Measurements from ENCODE around the gene ZFHX3. TPM values are rescaled to one million over a fixed set of nuclear protein-coding genes. Genes with fewer than 3 reads are reported as not detected.
A peak's percentile ranks its signal among the peaks of the same experiment; 100 is the strongest.

Gene ZFHX3
- total and polyA plus RNA-seq, 9 of the 15 experiments (the other 6 are each of a cell fraction or from before 2014, with no cell fraction given), result 0.01 to 0.23 (median 0.06) TPM; not detected in 4

DNA sequence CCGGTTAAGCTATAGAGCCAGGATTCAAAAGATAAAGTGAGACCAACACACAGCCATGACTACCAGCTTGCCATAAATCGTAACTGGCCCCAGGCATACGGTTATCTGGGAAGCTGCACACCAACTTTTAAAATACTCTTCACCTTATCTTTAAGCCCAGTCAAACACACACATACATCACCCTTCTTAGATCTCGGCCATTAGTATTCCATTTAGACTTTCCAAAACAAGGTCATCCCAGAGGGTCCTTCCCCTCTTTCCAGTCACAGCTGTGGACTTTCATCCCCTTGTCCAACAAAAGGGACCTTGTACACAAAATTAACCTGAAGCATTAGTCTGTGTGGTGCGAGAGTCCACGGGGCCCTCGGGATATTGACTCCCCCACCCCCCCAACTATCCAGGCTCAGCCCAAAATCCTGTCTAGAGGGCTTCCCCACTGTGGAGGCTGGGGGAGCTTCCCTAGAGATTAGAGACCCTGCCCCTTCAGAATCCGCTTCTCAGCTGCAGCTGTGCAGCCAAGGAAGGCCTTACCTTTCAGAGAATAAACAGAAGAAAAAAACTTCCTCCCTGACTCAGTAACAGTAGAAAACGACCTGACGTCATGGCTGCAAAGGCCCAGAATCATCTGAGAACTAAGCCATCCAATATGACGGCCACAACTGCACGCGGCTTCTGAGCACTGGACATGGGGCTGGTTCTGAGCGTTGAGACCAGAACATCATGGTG is 9.9 kb downstream of the ZFHX3 start (continued):
- TF ChIP-seq, protein P1, sequence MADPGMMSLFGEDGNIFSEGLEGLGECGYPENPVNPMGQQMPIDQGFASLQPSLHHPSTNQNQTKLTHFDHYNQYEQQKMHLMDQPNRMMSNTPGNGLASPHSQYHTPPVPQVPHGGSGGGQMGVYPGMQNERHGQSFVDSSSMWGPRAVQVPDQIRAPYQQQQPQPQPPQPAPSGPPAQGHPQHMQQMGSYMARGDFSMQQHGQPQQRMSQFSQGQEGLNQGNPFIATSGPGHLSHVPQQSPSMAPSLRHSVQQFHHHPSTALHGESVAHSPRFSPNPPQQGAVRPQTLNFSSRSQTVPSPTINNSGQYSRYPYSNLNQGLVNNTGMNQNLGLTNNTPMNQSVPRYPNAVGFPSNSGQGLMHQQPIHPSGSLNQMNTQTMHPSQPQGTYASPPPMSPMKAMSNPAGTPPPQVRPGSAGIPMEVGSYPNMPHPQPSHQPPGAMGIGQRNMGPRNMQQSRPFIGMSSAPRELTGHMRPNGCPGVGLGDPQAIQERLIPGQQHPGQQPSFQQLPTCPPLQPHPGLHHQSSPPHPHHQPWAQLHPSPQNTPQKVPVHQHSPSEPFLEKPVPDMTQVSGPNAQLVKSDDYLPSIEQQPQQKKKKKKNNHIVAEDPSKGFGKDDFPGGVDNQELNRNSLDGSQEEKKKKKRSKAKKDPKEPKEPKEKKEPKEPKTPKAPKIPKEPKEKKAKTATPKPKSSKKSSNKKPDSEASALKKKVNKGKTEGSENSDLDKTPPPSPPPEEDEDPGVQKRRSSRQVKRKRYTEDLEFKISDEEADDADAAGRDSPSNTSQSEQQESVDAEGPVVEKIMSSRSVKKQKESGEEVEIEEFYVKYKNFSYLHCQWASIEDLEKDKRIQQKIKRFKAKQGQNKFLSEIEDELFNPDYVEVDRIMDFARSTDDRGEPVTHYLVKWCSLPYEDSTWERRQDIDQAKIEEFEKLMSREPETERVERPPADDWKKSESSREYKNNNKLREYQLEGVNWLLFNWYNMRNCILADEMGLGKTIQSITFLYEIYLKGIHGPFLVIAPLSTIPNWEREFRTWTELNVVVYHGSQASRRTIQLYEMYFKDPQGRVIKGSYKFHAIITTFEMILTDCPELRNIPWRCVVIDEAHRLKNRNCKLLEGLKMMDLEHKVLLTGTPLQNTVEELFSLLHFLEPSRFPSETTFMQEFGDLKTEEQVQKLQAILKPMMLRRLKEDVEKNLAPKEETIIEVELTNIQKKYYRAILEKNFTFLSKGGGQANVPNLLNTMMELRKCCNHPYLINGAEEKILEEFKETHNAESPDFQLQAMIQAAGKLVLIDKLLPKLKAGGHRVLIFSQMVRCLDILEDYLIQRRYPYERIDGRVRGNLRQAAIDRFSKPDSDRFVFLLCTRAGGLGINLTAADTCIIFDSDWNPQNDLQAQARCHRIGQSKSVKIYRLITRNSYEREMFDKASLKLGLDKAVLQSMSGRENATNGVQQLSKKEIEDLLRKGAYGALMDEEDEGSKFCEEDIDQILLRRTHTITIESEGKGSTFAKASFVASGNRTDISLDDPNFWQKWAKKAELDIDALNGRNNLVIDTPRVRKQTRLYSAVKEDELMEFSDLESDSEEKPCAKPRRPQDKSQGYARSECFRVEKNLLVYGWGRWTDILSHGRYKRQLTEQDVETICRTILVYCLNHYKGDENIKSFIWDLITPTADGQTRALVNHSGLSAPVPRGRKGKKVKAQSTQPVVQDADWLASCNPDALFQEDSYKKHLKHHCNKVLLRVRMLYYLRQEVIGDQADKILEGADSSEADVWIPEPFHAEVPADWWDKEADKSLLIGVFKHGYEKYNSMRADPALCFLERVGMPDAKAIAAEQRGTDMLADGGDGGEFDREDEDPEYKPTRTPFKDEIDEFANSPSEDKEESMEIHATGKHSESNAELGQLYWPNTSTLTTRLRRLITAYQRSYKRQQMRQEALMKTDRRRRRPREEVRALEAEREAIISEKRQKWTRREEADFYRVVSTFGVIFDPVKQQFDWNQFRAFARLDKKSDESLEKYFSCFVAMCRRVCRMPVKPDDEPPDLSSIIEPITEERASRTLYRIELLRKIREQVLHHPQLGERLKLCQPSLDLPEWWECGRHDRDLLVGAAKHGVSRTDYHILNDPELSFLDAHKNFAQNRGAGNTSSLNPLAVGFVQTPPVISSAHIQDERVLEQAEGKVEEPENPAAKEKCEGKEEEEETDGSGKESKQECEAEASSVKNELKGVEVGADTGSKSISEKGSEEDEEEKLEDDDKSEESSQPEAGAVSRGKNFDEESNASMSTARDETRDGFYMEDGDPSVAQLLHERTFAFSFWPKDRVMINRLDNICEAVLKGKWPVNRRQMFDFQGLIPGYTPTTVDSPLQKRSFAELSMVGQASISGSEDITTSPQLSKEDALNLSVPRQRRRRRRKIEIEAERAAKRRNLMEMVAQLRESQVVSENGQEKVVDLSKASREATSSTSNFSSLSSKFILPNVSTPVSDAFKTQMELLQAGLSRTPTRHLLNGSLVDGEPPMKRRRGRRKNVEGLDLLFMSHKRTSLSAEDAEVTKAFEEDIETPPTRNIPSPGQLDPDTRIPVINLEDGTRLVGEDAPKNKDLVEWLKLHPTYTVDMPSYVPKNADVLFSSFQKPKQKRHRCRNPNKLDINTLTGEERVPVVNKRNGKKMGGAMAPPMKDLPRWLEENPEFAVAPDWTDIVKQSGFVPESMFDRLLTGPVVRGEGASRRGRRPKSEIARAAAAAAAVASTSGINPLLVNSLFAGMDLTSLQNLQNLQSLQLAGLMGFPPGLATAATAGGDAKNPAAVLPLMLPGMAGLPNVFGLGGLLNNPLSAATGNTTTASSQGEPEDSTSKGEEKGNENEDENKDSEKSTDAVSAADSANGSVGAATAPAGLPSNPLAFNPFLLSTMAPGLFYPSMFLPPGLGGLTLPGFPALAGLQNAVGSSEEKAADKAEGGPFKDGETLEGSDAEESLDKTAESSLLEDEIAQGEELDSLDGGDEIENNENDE (IDR thresholded peaks at IDR 0.05; ENCODE audit: low read depth, low read length), result no peak
- peak; percentile 83 for TF ChIP-seq MEIS2 (IDR thresholded peaks at IDR 0.05; ENCODE audit: partially characterized antibody)
- TF ChIP-seq ARID1B (IDR thresholded peaks at IDR 0.05), result peak; percentile 95
- peak; percentile 41 for TF ChIP-seq CCNT2 (IDR thresholded peaks at IDR 0.05; ENCODE audit: borderline replicate concordance, extremely low read depth, insufficient read length, low read depth, low read length)
- TF ChIP-seq RCOR1 (IDR thresholded peaks at IDR 0.05; ENCODE audit: borderline replicate concordance in 1 of 2, low read depth in 2 of 2, low read length in 2 of 2), result peak in 1 of 2 experiments; percentile 47; a peak in 3 of 4 replicates
- TF ChIP-seq DPF2 (IDR thresholded peaks at IDR 0.05), result peak; percentile 89
- TF ChIP-seq, protein P2, sequence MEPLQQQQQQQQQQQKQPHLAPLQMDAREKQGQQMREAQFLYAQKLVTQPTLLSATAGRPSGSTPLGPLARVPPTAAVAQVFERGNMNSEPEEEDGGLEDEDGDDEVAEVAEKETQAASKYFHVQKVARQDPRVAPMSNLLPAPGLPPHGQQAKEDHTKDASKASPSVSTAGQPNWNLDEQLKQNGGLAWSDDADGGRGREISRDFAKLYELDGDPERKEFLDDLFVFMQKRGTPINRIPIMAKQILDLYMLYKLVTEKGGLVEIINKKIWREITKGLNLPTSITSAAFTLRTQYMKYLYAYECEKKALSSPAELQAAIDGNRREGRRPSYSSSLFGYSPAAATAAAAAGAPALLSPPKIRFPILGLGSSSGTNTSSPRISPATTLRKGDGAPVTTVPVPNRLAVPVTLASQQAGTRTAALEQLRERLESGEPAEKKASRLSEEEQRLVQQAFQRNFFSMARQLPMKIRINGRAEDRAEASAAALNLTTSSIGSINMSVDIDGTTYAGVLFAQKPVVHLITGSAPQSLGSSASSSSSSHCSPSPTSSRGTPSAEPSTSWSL (CRISPR knock-in tag; IDR thresholded peaks at IDR 0.05; ENCODE audit: borderline replicate concordance), result no peak
- TF ChIP-seq SOX6 (IDR thresholded peaks at IDR 0.05), result peak; percentile 59; the same call in 1 of the 2 replicates
- TF ChIP-seq, protein P3, sequence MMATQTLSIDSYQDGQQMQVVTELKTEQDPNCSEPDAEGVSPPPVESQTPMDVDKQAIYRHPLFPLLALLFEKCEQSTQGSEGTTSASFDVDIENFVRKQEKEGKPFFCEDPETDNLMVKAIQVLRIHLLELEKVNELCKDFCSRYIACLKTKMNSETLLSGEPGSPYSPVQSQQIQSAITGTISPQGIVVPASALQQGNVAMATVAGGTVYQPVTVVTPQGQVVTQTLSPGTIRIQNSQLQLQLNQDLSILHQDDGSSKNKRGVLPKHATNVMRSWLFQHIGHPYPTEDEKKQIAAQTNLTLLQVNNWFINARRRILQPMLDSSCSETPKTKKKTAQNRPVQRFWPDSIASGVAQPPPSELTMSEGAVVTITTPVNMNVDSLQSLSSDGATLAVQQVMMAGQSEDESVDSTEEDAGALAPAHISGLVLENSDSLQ (IDR thresholded peaks at IDR 0.05), result peak; percentile 64
- TF ChIP-seq, protein P4, sequence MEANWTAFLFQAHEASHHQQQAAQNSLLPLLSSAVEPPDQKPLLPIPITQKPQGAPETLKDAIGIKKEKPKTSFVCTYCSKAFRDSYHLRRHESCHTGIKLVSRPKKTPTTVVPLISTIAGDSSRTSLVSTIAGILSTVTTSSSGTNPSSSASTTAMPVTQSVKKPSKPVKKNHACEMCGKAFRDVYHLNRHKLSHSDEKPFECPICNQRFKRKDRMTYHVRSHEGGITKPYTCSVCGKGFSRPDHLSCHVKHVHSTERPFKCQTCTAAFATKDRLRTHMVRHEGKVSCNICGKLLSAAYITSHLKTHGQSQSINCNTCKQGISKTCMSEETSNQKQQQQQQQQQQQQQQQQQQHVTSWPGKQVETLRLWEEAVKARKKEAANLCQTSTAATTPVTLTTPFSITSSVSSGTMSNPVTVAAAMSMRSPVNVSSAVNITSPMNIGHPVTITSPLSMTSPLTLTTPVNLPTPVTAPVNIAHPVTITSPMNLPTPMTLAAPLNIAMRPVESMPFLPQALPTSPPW (CRISPR knock-in tag; IDR thresholded peaks at IDR 0.05), result peak; percentile 30; the same call in 1 of the 2 replicates
- 0 out of 4 replicates have a peak, but pooled peaks of 1 of the 2 experiments have one; percentile 8 for TF ChIP-seq FOXK2 (conservative IDR thresholded peaks at IDR 0.05 in 1 of 2, IDR thresholded peaks at IDR 0.05 in 1 of 2; ENCODE audit: low read depth in 2 of 2)

All from K562 (cell line).